B cell (primary cell): Measurements from ENCODE around the gene PPP2R2B. TPM values are rescaled to one million over a fixed set of nuclear protein-coding genes. Genes with fewer than 3 reads are reported as not detected.

Experiments used
- ATAC-seq: fragments of 200-7000 bp; cut with Tn5 transposase; one replicate; pipeline ENCODE4 v1.10.0; 2021; ENCODE audit warnings: low read depth, mild to moderate bottlenecking, moderate number of reproducible peaks, moderate library complexity
- CTCF ChIA-PET: fragments of 350-600 bp; sonication (Branson Sonifier 250); formaldehyde crosslinking; loops from one replicate; lab custom pipeline; 2021; ENCODE audit warnings: antibody characterized with exemption, inconsistent platforms; lab: Charles Lee
- POLR2A ChIA-PET: fragments of 350-600 bp; sonication (Branson Sonifier 250); formaldehyde crosslinking; loops from one replicate; lab custom pipeline; 2021; ENCODE audit warnings: antibody characterized with exemption; lab: Charles Lee
- DNase-seq: peaks from one replicate; pipeline ENCODE4 v3.0.0; 2013
- H2AFZ ChIP-seq: 2 replicates; pipeline ENCODE4 v1.6.1; 2012; ENCODE audit warnings: mild to moderate bottlenecking, low read depth, low read length; ENCODE audit not compliant: insufficient read depth, poor library complexity, severe bottlenecking
- H3K27ac ChIP-seq, 2 donors: 1 replicate in 1 of 2; 2 replicates in 1 of 2; pipeline ENCODE4 v1.5.1; 2012 to 2013; ENCODE audit warnings: low read length in 2 of 2, mild to moderate bottlenecking in 2 of 2, moderate library complexity in 1 of 2
- H3K27me3 ChIP-seq, 4 experiments: fragments of 200-600 bp in 1 of 4; sonication (generic) in 1 of 4; replicated peaks in 1 of 4; 1 replicate in 2 of 4; 2 replicates in 2 of 4; pipeline versions ENCODE4 v1.6.1 to v1.7.0; 2013 to 2016; ENCODE audit warnings: low read length in 3 of 4, mild to moderate bottlenecking in 2 of 4, mixed read lengths in 1 of 4, moderate library complexity in 1 of 4; ENCODE audit not compliant: insufficient read depth in 4 of 4, control insufficient read depth in 3 of 4; ENCODE audit errors: control extremely low read depth in 1 of 4
- H3K36me3 ChIP-seq, 2 experiments: replicated peaks in 1 of 2; 1 replicate in 1 of 2; 2 replicates in 1 of 2; pipeline versions ENCODE4 v1.6.1 to v1.7.1; 2013; ENCODE audit warnings: low read length in 1 of 2; ENCODE audit not compliant: insufficient read depth in 2 of 2, control insufficient read depth in 1 of 2; ENCODE audit errors: control extremely low read depth in 1 of 2, extremely low read depth in 1 of 2
- H3K4me1 ChIP-seq, 2 donors: fragments of 200-600 bp in 1 of 2; sonication (generic) in 1 of 2; 1 replicate in 1 of 2; 2 replicates in 1 of 2; pipeline versions ENCODE4 v1.5.1 to v1.6.1; 2013 to 2017; ENCODE audit warnings: low read length in 2 of 2; ENCODE audit not compliant: control insufficient read depth in 2 of 2, insufficient read depth in 2 of 2
- H3K4me2 ChIP-seq: replicated peaks from 2 replicates; pipeline ENCODE3; 2012; ENCODE audit warnings: mild to moderate bottlenecking, low read depth, low read length; ENCODE audit not compliant: poor library complexity, severe bottlenecking
- H3K4me3 ChIP-seq, 5 experiments: fragments of 200-600 bp in 1 of 5; sonication (generic) in 1 of 5; 1 replicate in 3 of 5; 2 replicates in 2 of 5; pipeline versions ENCODE4 v1.5.1 to v1.7.0; 2011 to 2016; ENCODE audit warnings: low read length in 4 of 5, mild to moderate bottlenecking in 4 of 5, low read depth in 2 of 5, control low read depth in 1 of 5, moderate library complexity in 1 of 5; ENCODE audit not compliant: insufficient read depth in 1 of 5; ENCODE audit errors: control extremely low read depth in 1 of 5, extremely low read depth in 1 of 5
- H3K79me2 ChIP-seq: fragments of 200-600 bp; sonication (generic); one replicate; pipeline ENCODE4 v1.6.0; 2016; ENCODE audit warnings: low read length; ENCODE audit not compliant: control insufficient read depth, insufficient read depth
- H3K9ac ChIP-seq: fragments of 200-600 bp; sonication (generic); 2 replicates; pipeline ENCODE4 v1.6.1; 2017; ENCODE audit warnings: mild to moderate bottlenecking, low read length, moderate library complexity
- H3K9me3 ChIP-seq, 3 donors: one replicate each; pipeline versions ENCODE4 v1.6.1 to v1.7.1; 2013; ENCODE audit warnings: low read length in 2 of 3; ENCODE audit not compliant: control insufficient read depth in 2 of 3, insufficient read depth in 1 of 3; ENCODE audit errors: control extremely low read depth in 1 of 3
- H4K20me1 ChIP-seq: 2 replicates; pipeline ENCODE4 v1.6.0; 2012; ENCODE audit warnings: mild to moderate bottlenecking, low read length; ENCODE audit not compliant: insufficient read depth, control insufficient read depth, poor library complexity, severe bottlenecking
- H3K27ac Mint-ChIP-seq: one replicate; pipeline ENCODE4 v1.8.0; 2021; ENCODE audit warnings: mixed read lengths
- H3K27me3 Mint-ChIP-seq: one replicate; pipeline ENCODE4 v1.8.0; 2021; ENCODE audit warnings: mixed read lengths
- H3K4me1 Mint-ChIP-seq: one replicate; pipeline ENCODE4 v1.8.0; 2021; ENCODE audit warnings: mixed read lengths
- H3K4me3 Mint-ChIP-seq: one replicate; pipeline ENCODE4 v1.8.0; 2021; ENCODE audit warnings: mixed read lengths
- H3K9me3 Mint-ChIP-seq: one replicate; pipeline ENCODE4 v1.8.0; 2022; ENCODE audit warnings: mixed read lengths; ENCODE audit not compliant: insufficient read depth
- EZH2 ChIP-seq: IDR thresholded peaks from 2 replicates; pipeline ENCODE4 v1.6.1; 2012; ENCODE audit warnings: borderline replicate concordance, low read depth, mild to moderate bottlenecking, moderate library complexity, low read length; ENCODE audit not compliant: insufficient read depth, poor library complexity, severe bottlenecking
- WGBS: methylation state at CpG from one replicate; pipeline ENCODE4 v1.1.5; 2013; ENCODE audit warnings: missing lambda C conversion rate; ENCODE audit not compliant: insufficient coverage; 5-methylcytosine and 5-hydroxymethylcytosine counted together
- intact Hi-C: fragments of 100-400 bp; cut with micrococcal nuclease; formaldehyde crosslinking; loops from one replicate; pipeline ENCODE4 v1.10.0; 2022
- polyA plus RNA-seq: library from polyadenylated mRNA; depleted of rRNA; stranded (reverse); fragments of >200 nt; gene quantifications from 2 replicates; pipeline ENCODE4 v1.2.3, GENCODE V29; 2012
- total RNA-seq, 2 donors: library from RNA; stranded (reverse); fragments of 120-200 nt in 1 of 2; gene quantifications; 1 replicate in 1 of 2; 2 replicates in 1 of 2; pipeline versions ENCODE4 v1.2.3 to v1.2.4, GENCODE V29; 2013 to 2022
- TF ChIP-seq, protein P1 (sequence below): fragments of 200-600 bp; IDR thresholded peaks from one replicate; pipeline ENCODE4 v1.8.0; 2022; ENCODE audit warnings: antibody characterized with exemption, mild to moderate bottlenecking

PPP2R2B gene
- total and polyA plus RNA-seq, 2 donors (not counting 1 experiment from before 2014, with no cell fraction given), result 0.03 TPM; not detected in 1

DNA sequence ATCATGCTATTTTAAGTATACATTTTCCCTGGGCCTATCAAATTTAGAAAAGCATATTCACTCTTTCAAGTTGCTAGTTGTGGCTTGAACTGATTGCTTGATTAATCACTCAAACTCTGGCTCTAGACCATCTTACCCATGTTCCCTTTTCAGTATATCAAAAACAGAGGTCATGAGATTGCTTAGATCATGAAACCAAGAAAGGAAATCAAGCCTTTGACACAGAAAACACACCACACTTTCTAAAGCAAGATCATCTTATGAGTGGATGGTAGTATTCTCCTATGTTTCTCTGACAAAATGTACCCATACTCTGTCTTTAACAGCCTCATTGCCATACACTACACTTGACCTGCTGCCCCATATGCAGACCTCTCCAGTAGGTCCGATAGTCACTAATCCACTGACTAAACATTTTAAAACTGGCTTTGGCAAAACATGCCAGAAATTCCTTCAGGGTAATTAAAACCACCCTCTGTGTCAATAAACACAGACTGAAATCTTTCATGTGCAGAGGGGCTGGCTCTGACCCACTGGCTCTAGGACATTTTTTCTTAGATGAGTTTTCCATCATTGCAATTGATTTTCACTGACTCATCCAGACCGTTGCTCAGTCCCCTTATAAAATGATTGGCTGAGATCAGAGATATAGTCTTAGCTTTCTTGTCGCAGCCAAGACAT, 18.2 kb downstream of the PPP2R2B start:
- TF ChIP-seq, protein P1, sequence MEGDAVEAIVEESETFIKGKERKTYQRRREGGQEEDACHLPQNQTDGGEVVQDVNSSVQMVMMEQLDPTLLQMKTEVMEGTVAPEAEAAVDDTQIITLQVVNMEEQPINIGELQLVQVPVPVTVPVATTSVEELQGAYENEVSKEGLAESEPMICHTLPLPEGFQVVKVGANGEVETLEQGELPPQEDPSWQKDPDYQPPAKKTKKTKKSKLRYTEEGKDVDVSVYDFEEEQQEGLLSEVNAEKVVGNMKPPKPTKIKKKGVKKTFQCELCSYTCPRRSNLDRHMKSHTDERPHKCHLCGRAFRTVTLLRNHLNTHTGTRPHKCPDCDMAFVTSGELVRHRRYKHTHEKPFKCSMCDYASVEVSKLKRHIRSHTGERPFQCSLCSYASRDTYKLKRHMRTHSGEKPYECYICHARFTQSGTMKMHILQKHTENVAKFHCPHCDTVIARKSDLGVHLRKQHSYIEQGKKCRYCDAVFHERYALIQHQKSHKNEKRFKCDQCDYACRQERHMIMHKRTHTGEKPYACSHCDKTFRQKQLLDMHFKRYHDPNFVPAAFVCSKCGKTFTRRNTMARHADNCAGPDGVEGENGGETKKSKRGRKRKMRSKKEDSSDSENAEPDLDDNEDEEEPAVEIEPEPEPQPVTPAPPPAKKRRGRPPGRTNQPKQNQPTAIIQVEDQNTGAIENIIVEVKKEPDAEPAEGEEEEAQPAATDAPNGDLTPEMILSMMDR, result no peak
- no peak for TF ChIP-seq EZH2
- intact Hi-C loops, result no loop called here
- Mint-ChIP-seq H3K4me3 (no peak overlapping the region), H3K4me1 (no peaks in the 10 kb centered on the region), H3K9me3 (no peaks in the 10 kb centered on the region), H3K27ac (no peak overlapping the region), H3K27me3 (no peaks in the 10 kb centered on the region)
- no peak overlapping the region for H3K9ac ChIP-seq
- no peak overlapping the region for H3K27ac ChIP-seq
- H3K4me1 ChIP-seq, result no peaks in the 10 kb centered on the region
- H3K4me2 ChIP-seq, result no peak overlapping the region
- WGBS, result 79% methylated on average over 2 of the region's 3 CpGs
- H3K4me3 ChIP-seq, result no peak overlapping the region
- no peak for DNase-seq
- no peaks in the 10 kb centered on the region for H3K9me3 ChIP-seq
- no peaks in the 10 kb centered on the region for H3K79me2 ChIP-seq
- H4K20me1 ChIP-seq, result no peaks in the 10 kb centered on the region
- H2AFZ ChIP-seq, result no peak overlapping the region
- no peak for ATAC-seq
- ChIA-PET POLR2A (no interaction called here), CTCF (no interaction called here)
- no peaks in the 10 kb centered on the region for H3K36me3 ChIP-seq
- H3K27me3 ChIP-seq, result no peaks in the 10 kb centered on the region

DNA sequence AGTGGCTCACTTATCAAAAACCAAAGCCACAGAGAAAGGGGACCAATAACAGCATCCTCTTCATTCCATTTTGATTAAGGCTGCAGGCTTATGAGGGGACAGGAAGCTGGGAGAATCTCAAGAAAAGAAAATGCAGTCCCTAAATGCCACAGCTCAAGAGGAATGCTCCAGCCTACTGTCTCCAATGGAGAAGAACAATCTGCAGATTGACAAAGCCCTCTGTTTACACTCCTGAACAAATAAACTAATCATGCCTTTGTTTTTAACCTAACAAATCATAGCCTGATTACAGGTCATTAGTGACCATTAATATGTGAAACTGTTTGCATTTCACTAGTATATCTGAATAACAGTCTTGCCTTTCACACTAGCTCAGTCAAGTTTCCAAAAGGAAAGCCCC, 26.5 kb downstream of the PPP2R2B start:
- Mint-ChIP-seq H3K27me3 (peaks cover 4% of the 10 kb centered on the region), H3K4me3 (no peak overlapping the region), H3K4me1 (no peaks in the 10 kb centered on the region), H3K9me3 (no peaks in the 10 kb centered on the region), H3K27ac (no peak overlapping the region)
- Histone ChIP-seq H3K4me2 (no peak overlapping the region), H3K9ac (no peak overlapping the region), H3K27me3 (no peaks in the 10 kb centered on the region), H3K36me3 (no peaks in the 10 kb centered on the region), H3K9me3 (no peaks in the 10 kb centered on the region), H4K20me1 (no peaks in the 10 kb centered on the region), H3K4me1 (no peaks in the 10 kb centered on the region), H3K4me3 (no peak overlapping the region), H2AFZ (no peak overlapping the region), H3K79me2 (no peaks in the 10 kb centered on the region), H3K27ac (no peak overlapping the region)
- ChIA-PET POLR2A (no interaction called here), CTCF (no interaction called here)
- ATAC-seq (no peak), DNase-seq (no peak)
- no peak for TF ChIP-seq EZH2
- TF ChIP-seq, protein P1, result no peak
- intact Hi-C loops, result no loop called here
